K562 (cell line): ENCODE data around the gene DEPDC1B. TPM values are rescaled to one million over a fixed set of nuclear protein-coding genes. Genes with fewer than 3 reads are reported as not detected.

ENCODE experiments used
- ATAC-seq: fragments of 200-7000 bp; cut with Tn5 transposase; 3 replicates; pipeline ENCODE4 v1.9.1; 2020; ENCODE audit warnings: moderate library complexity
- BruUV-seq: library from RNA; stranded (reverse); fragments of 400-500 nt; replicated peaks from 2 replicates; lab custom pipeline; 2021; lab: Mats Ljungman, UMichigan
- CTCF ChIA-PET: fragments of 300-600 bp; formaldehyde crosslinking; extraction: SDS; loops from one replicate; lab custom pipeline; 2021; ENCODE audit warnings: low intra/inter-chr PET ratio; lab: Yijun Ruan, JAX
- POLR2A ChIA-PET: fragments of 300-600, 350-650 bp; sonication (Branson Sonifier 250); formaldehyde crosslinking; extraction: SDS; loops from one replicate; lab custom pipeline; 2021; ENCODE audit warnings: antibody characterized with exemption, inconsistent platforms; lab: Yijun Ruan, JAX
- DNase-seq, 4 experiments: peaks; one replicate each; pipeline versions ENCODE4 v3.0.0 to v3.0.0-alpha.2; 2011 to 2018; ENCODE audit warnings: low spot score in 3 of 4, mixed read lengths in 3 of 4; ENCODE audit errors: extremely low read depth in 1 of 4
- FAIRE-seq: peaks from 2 replicates; lab custom pipeline; 2011; peaks lifted over from hg19 to GRCh38; lab: Jason Lieb, UNC
- H2AFZ ChIP-seq: 2 replicates; pipeline ENCODE4 v1.6.0; 2011; ENCODE audit warnings: low read depth, low read length, control low read depth, inconsistent platforms
- H3K27ac ChIP-seq: fragments of 200-600 bp; 3 replicates; pipeline ENCODE4 v1.8.0; 2011; ENCODE audit warnings: low read depth, mild to moderate bottlenecking, control low read depth, inconsistent platforms, low read length, moderate library complexity, mixed read lengths; ENCODE audit errors: extremely low read depth
- H3K27me3 ChIP-seq, 2 experiments: fragments of 300-600 bp in 1 of 2; 2 replicates in 1 of 2; 3 replicates in 1 of 2; pipeline versions ENCODE4 v1.6.0 to v1.8.0; 2011; ENCODE audit warnings: inconsistent platforms in 2 of 2, low read length in 2 of 2, mild to moderate bottlenecking in 1 of 2, mixed read lengths in 1 of 2, moderate library complexity in 1 of 2; ENCODE audit not compliant: control insufficient read depth in 2 of 2, insufficient read depth in 2 of 2
- H3K36me3 ChIP-seq: fragments of 300-600 bp; 3 replicates; pipeline ENCODE4 v1.8.0; 2011; ENCODE audit warnings: mild to moderate bottlenecking, low read length, inconsistent platforms; ENCODE audit not compliant: control insufficient read depth, insufficient read depth
- H3K4me1 ChIP-seq, 2 experiments: fragments of 200-600 bp in 1 of 2; replicated peaks in 1 of 2; 2 replicates in 1 of 2; 3 replicates in 1 of 2; pipeline versions ENCODE4 v1.5.1 to v1.8.0; 2011; ENCODE audit warnings: inconsistent platforms in 2 of 2, low read length in 2 of 2, mild to moderate bottlenecking in 1 of 2, mixed read lengths in 1 of 2, moderate library complexity in 1 of 2; ENCODE audit not compliant: control insufficient read depth in 2 of 2, insufficient read depth in 2 of 2
- H3K4me2 ChIP-seq: 2 replicates; pipeline ENCODE4 v1.6.1; 2011; ENCODE audit warnings: low read length, control low read depth, inconsistent platforms, mixed read lengths; ENCODE audit not compliant: insufficient read depth
- H3K4me3 ChIP-seq: fragments of 200-600 bp; sonication (generic), shearing (Covaris generic); 2 replicates; pipeline ENCODE4 v1.5.1; 2016; ENCODE audit warnings: control low read depth, inconsistent platforms
- H3K79me2 ChIP-seq: fragments of 200-600 bp; 3 replicates; pipeline ENCODE4 v1.8.0; 2011; ENCODE audit warnings: low read length, inconsistent platforms; ENCODE audit not compliant: control insufficient read depth, insufficient read depth
- H3K9ac ChIP-seq, 2 experiments: 2 replicates each; pipeline versions ENCODE4 v1.6.0 to v1.6.1; 2011; ENCODE audit warnings: low read depth in 2 of 2, low read length in 2 of 2, control low read depth in 1 of 2, inconsistent platforms in 1 of 2, mild to moderate bottlenecking in 1 of 2, mixed read lengths in 1 of 2; ENCODE audit not compliant: insufficient read depth in 1 of 2
- H3K9me1 ChIP-seq: one replicate; pipeline ENCODE4 v1.6.0; 2011; ENCODE audit warnings: inconsistent platforms, mild to moderate bottlenecking, low read length, moderate library complexity; ENCODE audit not compliant: control insufficient read depth, insufficient read depth
- H3K9me3 ChIP-seq: replicated peaks from 2 replicates; pipeline ENCODE4 v1.5.1; 2011; ENCODE audit warnings: low read depth, low read length, inconsistent platforms; ENCODE audit not compliant: control insufficient read depth, insufficient read depth
- H4K20me1 ChIP-seq: replicated peaks from 2 replicates; pipeline ENCODE4 v1.6.1; 2011; ENCODE audit warnings: low read length, inconsistent platforms, mixed read lengths; ENCODE audit not compliant: control insufficient read depth, insufficient read depth
- ADNP ChIP-seq: fragments of 200-800 bp; sonication (Bioruptor generic); IDR thresholded peaks from 2 replicates; pipeline ENCODE4 v1.6.1; 2016; ENCODE audit warnings: missing genetic modification characterization, missing compliant biosample characterization
- CREB3 ChIP-seq: fragments of 450-650 bp; conservative IDR thresholded peaks from 2 replicates; pipeline ENCODE4 v1.6.1; 2016; ENCODE audit warnings: missing genetic modification characterization, low read depth, mild to moderate bottlenecking, missing compliant biosample characterization, moderate library complexity
- GABPA ChIP-seq: fragments of 200-800 bp; sonication (Bioruptor generic); conservative IDR thresholded peaks from 2 replicates; pipeline ENCODE4 v1.6.1; 2016; ENCODE audit warnings: low read depth, missing genetic modification characterization, missing compliant biosample characterization
- MAFK ChIP-seq: IDR thresholded peaks from 2 replicates; pipeline ENCODE4 v1.6.1; 2011; ENCODE audit warnings: low read length, improper control_type of control experiment
- PHF21A ChIP-seq: fragments of 450-650 bp; IDR thresholded peaks from 2 replicates; pipeline ENCODE4 v1.6.1; 2017; ENCODE audit warnings: low read depth, borderline replicate concordance
- PPARD ChIP-seq: fragments of 250-450 bp; sonication (Bioruptor Pico); IDR thresholded peaks from 2 replicates; pipeline ENCODE4 v1.8.0; 2022; ENCODE audit warnings: inconsistent platforms, mild to moderate bottlenecking, moderate library complexity
- RBFOX2 ChIP-seq: fragments of 200-400 bp; formaldehyde crosslinking; IDR thresholded peaks from 2 replicates; pipeline ENCODE4 v1.6.1; 2017; ENCODE audit warnings: low read depth, mild to moderate bottlenecking, low read length, moderate library complexity
- SMARCB1 ChIP-seq: IDR thresholded peaks from 2 replicates; pipeline ENCODE4 v1.6.1; 2011; ENCODE audit warnings: improper control_type of control experiment, low read depth; ENCODE audit not compliant: insufficient read length
- ZBTB40 ChIP-seq, 2 experiments: fragments of 450-650 bp in 1 of 2; sonication (generic) in 1 of 2; formaldehyde crosslinking in 1 of 2; IDR thresholded peaks; 2 replicates each; pipeline versions ENCODE4 v1.7.1 to v1.9.0; 2016 to 2022; ENCODE audit warnings: inconsistent platforms in 1 of 2, mild to moderate bottlenecking in 1 of 2, missing genetic modification reagents in 1 of 2
- ZNF133 ChIP-seq: fragments of 250-450 bp; sonication (Bioruptor Pico); IDR thresholded peaks from 2 replicates; pipeline ENCODE4 v1.4.0; 2020; ENCODE audit warnings: mild to moderate bottlenecking
- ZNF165 ChIP-seq: fragments of 250-450 bp; sonication (Bioruptor Pico); IDR thresholded peaks from 2 replicates; pipeline ENCODE4 v1.4.0; 2020; ENCODE audit warnings: borderline replicate concordance
- ZNF239 ChIP-seq: fragments of 250-450 bp; sonication (Bioruptor Pico); IDR thresholded peaks from 2 replicates; pipeline ENCODE4 v1.4.0; 2020; ENCODE audit warnings: mild to moderate bottlenecking
- WGBS: fragments of 100-300 bp; shearing (Covaris generic); methylation state at CpG from one replicate; pipeline ENCODE4 v1.1.6; 2016; ENCODE audit warnings: low coverage, mixed read lengths; ENCODE audit not compliant: insufficient coverage; ENCODE audit errors: missing lambda C conversion rate; 5-methylcytosine and 5-hydroxymethylcytosine counted together
- in situ Hi-C: fragments of 300-500 bp; cut with MboI; formaldehyde crosslinking; loops from 4 replicates; pipeline ENCODE4 v1.15.0; 2018; ENCODE audit warnings: inconsistent platforms, mixed read lengths
- intact Hi-C: fragments of 100-400 bp; cut with micrococcal nuclease; formaldehyde crosslinking; loops from 2 replicates; pipeline ENCODE4 v1.14.2; 2022
- polyA plus RNA-seq, 8 experiments: library from polyadenylated mRNA; depleted of rRNA in 4 of 8; stranded (reverse) in 5 of 8; unstranded in 3 of 8; fragments of >200 nt; fragmentation: Nextera tagmentation in 2 of 8; fragmentation: Illumina TruSeq in 1 of 8; extraction: Ambion mirVana in 2 of 8; extraction: Trizol in 1 of 8; gene quantifications; 2 replicates each; pipeline versions ENCODE4 v1.2.1 to v1.2.3, GENCODE V29; 2011 to 2014; ENCODE audit warnings: inconsistent platforms in 1 of 8, missing spikeins in 1 of 8
- total RNA-seq, 7 experiments: library from RNA; depleted of rRNA in 6 of 7; stranded (reverse); fragments of >200 nt in 6 of 7; fragmentation: Illumina TruSeq in 2 of 7; extraction: Trizol in 2 of 7; gene quantifications; 2 replicates each; pipeline versions ENCODE4 v1.2.1 to v1.2.3, GENCODE V29; 2011 to 2021; ENCODE audit warnings: low replicate concordance in 1 of 7

Gene DEPDC1B
- total and polyA plus RNA-seq, 9 of the 15 experiments (the other 6 are each of a cell fraction or from before 2014, with no cell fraction given), result 36.0 to 67.2 (median 44.5) TPM

DNA sequence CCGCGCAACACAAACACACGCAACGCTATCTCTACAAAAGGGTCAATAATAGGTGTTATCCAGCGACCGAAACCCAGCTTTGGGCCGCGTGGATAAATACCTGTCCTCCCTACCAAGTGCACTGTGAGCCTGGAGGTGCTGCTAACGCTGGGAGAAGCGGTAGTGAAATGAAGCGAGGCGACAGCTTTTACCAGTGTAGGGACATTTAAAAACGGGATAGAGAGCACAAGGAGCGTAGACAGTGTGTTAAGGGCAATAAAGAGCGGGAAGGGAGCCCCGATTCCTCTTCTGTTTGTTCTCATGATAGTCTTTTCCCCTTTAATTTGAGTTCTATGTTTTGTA lies 421 bp upstream of the DEPDC1B start:
- POLR2A ChIA-PET, result interaction anchor here (0.9 to 2.7 kb wide), 10 partner anchors 10 to 244 kb away, joined by 3 to 20 read pairs (median 6); partner anchors contain the start of genes ERCC8 and NDUFAF2
- TSS peak; percentile 95 for BruUV-seq
- H3K9me1 ChIP-seq, result no peaks in the 10 kb centered on the region
- H2AFZ ChIP-seq, result peak overlapping the region; percentile 96
- peaks cover 5% of the 10 kb centered on the region; the same call in 2 of the 3 replicates for H3K36me3 ChIP-seq
- H3K27me3 ChIP-seq, result no peaks in the 10 kb centered on the region
- under 1% methylated on average over 16 of the region's 16 CpGs for WGBS
- peaks cover 43% of the 10 kb centered on the region for H3K79me2 ChIP-seq
- peak overlapping the region; percentile 90 for H3K27ac ChIP-seq
- peak overlapping the region; percentile 90 to 97 for H3K9ac ChIP-seq
- no peaks in the 10 kb centered on the region for H4K20me1 ChIP-seq
- intact Hi-C loops (loop anchor here (5.0 kb wide), 1 partner anchor 142 kb away; the partner anchor contains the start of gene ELOVL7), in situ Hi-C loops (no loop called here)
- peak overlapping the region; percentile 99 for H3K4me2 ChIP-seq
- DNase-seq, result peak in 3 of 4 experiments; percentile 12 to 43 (median 24)
- peak; percentile 42 for ATAC-seq
- H3K4me1 ChIP-seq, result peaks cover 0 to 20% of the 10 kb centered on the region in 2 experiments; a peak in 2 of 5 replicates
- H3K4me3 ChIP-seq, result peak overlapping the region; percentile 69
- CTCF ChIA-PET, result no interaction called here
- FAIRE-seq, result no peak
- 0 out of 2 replicates have a peak, but pooled peaks cover 1% of the 10 kb centered on the region for H3K9me3 ChIP-seq
- TF ChIP-seq PHF21A, result no peak
- no peak for TF ChIP-seq ZNF165 (CRISPR knock-in tag)
- TF ChIP-seq MAFK, result no peak
- no peak for TF ChIP-seq ZNF239 (CRISPR knock-in tag)
- no peak for TF ChIP-seq PPARD (CRISPR knock-in tag)
- TF ChIP-seq RBFOX2, result no peak
- peak; percentile 85 for TF ChIP-seq GABPA (tag)
- TF ChIP-seq ZNF133 (CRISPR knock-in tag), result no peak
- TF ChIP-seq SMARCB1, result no peak
- TF ChIP-seq ZBTB40 (IDR thresholded peaks at IDR 0.05), result peak; percentile 52; the same call in 1 of the 2 replicates
- no peak for TF ChIP-seq ZBTB40 (CRISPR knock-in tag; IDR thresholded peaks at IDR 0.05)
- no peak for TF ChIP-seq CREB3 (tag)
- TF ChIP-seq ADNP (tag), result no peak
